Measurements from ENCODE around the gene ACTR2. TPM values are rescaled to one million over a fixed set of nuclear protein-coding genes. Genes with fewer than 3 reads are reported as not detected.
"Not testable (repeated sequence)": the region's sequence is repeated elsewhere in the genome, so short reads cannot be mapped to it uniquely, and the experiment has no call there.

ACTR2 gene
- total RNA-seq, 2 donors from 2014 or later = 254 to 256 TPM

DNA sequence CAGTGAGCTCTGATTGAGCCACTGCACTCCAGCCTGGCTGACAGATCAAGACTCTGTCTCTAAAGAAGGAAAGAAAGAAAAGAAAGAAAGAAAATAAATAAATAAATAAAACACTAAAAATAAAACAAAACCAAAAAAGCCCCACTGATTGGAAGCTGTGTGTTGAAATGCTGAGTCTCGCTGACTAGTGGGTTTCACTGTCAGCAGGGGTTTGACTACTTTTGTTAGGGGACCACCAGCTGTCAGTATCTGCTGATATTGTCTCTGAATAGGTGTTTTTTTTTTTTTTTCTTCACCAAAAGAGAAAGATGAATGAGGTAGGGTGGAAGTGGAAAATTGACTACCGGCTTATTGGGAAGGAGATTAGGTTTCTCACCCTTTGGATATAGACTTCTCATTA, 12.8 kb upstream of the ACTR2 start:
- no peak for DNase-seq
- Histone ChIP-seq H3K4me1 (ENCODE audit: control insufficient read depth, insufficient read depth, low read length) (no peaks in the 10 kb centered on the region), H3K9ac (ENCODE audit: extremely low read depth, low read length, poor library complexity, severe bottlenecking) (no peak overlapping the region), H3K4me3 (ENCODE audit: low read length) (no peak overlapping the region), H3K27ac (ENCODE audit: low read depth, low read length) (no peak overlapping the region), H3K36me3 (ENCODE audit: control insufficient read depth, insufficient read depth, low read length) (no peaks in the 10 kb centered on the region), H3K27me3 (ENCODE audit: control insufficient read depth, insufficient read depth, low read length, poor library complexity, severe bottlenecking) (no peaks in the 10 kb centered on the region), H3K9me3 (ENCODE audit: control insufficient read depth, low read length) (no peaks in the 10 kb centered on the region)
- H3K27me3 Mint-ChIP-seq (ENCODE audit: insufficient read depth) = peaks cover 1% of the 10 kb centered on the region
- TF ChIP-seq CTCF (conservative IDR thresholded peaks at IDR 0.05) = no peak
- 57 to 68% methylated on average over 1 to 2 of the region's 2 CpGs for WGBS, 2 experiments (ENCODE audit: insufficient coverage in 1 of 2, insufficient read length in 1 of 2)
- H3K4me3 Mint-ChIP-seq = no peak overlapping the region
- H3K36me3 Mint-ChIP-seq (ENCODE audit: low read depth) = no peaks in the 10 kb centered on the region
- H3K4me1 Mint-ChIP-seq = peaks cover 11% of the 10 kb centered on the region
- no peak overlapping the region for H3K27ac Mint-ChIP-seq
- H3K9me3 Mint-ChIP-seq = no peaks in the 10 kb centered on the region

DNA sequence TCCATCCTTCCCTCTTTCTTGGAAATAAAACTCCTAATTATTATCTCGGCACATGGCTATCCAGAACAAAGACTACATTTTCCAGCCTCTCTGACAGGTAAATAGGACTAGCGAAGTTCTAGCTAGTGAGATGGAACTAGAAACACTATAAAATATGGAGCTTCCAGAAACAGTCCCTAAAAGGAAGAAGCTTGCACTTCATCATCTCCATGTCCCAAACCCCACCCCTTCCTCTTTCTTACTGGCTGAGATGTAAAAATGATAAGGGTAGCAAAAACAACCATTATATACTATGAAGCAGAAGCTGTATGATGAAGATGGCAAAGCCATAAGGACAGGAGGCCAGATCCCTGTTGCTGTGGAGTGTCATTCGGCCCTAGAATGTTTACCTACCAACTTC, 11.7 kb upstream of the ACTR2 start:
- H3K27ac ChIP-seq (ENCODE audit: low read depth, low read length) = no peak overlapping the region
- H3K4me1 ChIP-seq (ENCODE audit: control insufficient read depth, insufficient read depth, low read length) = no peaks in the 10 kb centered on the region
- DNase-seq = no peak
- WGBS, 2 experiments (ENCODE audit: insufficient coverage in 1 of 2, insufficient read length in 1 of 2) = 90 to 96% methylated on average over 1 to 3 of the region's 3 CpGs
- H3K9me3 Mint-ChIP-seq = no peaks in the 10 kb centered on the region
- no peaks in the 10 kb centered on the region for H3K36me3 ChIP-seq (ENCODE audit: control insufficient read depth, insufficient read depth, low read length)
- no peak overlapping the region for H3K27ac Mint-ChIP-seq
- H3K9me3 ChIP-seq (ENCODE audit: control insufficient read depth, low read length) = no peaks in the 10 kb centered on the region
- H3K27me3 ChIP-seq (ENCODE audit: control insufficient read depth, insufficient read depth, low read length, poor library complexity, severe bottlenecking) = no peaks in the 10 kb centered on the region
- H3K36me3 Mint-ChIP-seq (ENCODE audit: low read depth) = no peaks in the 10 kb centered on the region
- no peak overlapping the region for H3K9ac ChIP-seq (ENCODE audit: extremely low read depth, low read length, poor library complexity, severe bottlenecking)
- no peak for TF ChIP-seq CTCF (conservative IDR thresholded peaks at IDR 0.05)
- peaks cover 11% of the 10 kb centered on the region for H3K4me1 Mint-ChIP-seq
- H3K4me3 ChIP-seq (ENCODE audit: low read length) = no peak overlapping the region
- no peaks in the 10 kb centered on the region for H3K27me3 Mint-ChIP-seq (ENCODE audit: insufficient read depth)
- no peak overlapping the region for H3K4me3 Mint-ChIP-seq

- no peaks in the 10 kb centered on the region for H3K4me1 ChIP-seq (ENCODE audit: control insufficient read depth, insufficient read depth, low read length)
- H3K4me3 Mint-ChIP-seq = no peak overlapping the region
- no peaks in the 10 kb centered on the region for H3K36me3 ChIP-seq (ENCODE audit: control insufficient read depth, insufficient read depth, low read length)
- H3K27ac Mint-ChIP-seq = no peak overlapping the region
- DNase-seq = no peak
- H3K4me1 Mint-ChIP-seq = peaks cover 3% of the 10 kb centered on the region
- H3K9me3 ChIP-seq (ENCODE audit: control insufficient read depth, low read length) = no peaks in the 10 kb centered on the region
- no peaks in the 10 kb centered on the region for H3K36me3 Mint-ChIP-seq (ENCODE audit: low read depth)
- TF ChIP-seq CTCF (conservative IDR thresholded peaks at IDR 0.05) = no peak
- peaks cover 3% of the 10 kb centered on the region for H3K27me3 Mint-ChIP-seq (ENCODE audit: insufficient read depth)
- 88 to 100% methylated on average over 2 to 3 of the region's 3 CpGs for WGBS, 2 experiments (ENCODE audit: insufficient coverage in 1 of 2, insufficient read length in 1 of 2)
- H3K9me3 Mint-ChIP-seq = no peaks in the 10 kb centered on the region
- no peak overlapping the region for H3K9ac ChIP-seq (ENCODE audit: extremely low read depth, low read length, poor library complexity, severe bottlenecking)
- H3K27ac ChIP-seq (ENCODE audit: low read depth, low read length) = no peak overlapping the region
- H3K27me3 ChIP-seq (ENCODE audit: control insufficient read depth, insufficient read depth, low read length, poor library complexity, severe bottlenecking) = no peaks in the 10 kb centered on the region
- no peak overlapping the region for H3K4me3 ChIP-seq (ENCODE audit: low read length)
Measured at GRCh38 chr2:65220432-65221131, 7.0 kb upstream of the ACTR2 start.

DNA sequence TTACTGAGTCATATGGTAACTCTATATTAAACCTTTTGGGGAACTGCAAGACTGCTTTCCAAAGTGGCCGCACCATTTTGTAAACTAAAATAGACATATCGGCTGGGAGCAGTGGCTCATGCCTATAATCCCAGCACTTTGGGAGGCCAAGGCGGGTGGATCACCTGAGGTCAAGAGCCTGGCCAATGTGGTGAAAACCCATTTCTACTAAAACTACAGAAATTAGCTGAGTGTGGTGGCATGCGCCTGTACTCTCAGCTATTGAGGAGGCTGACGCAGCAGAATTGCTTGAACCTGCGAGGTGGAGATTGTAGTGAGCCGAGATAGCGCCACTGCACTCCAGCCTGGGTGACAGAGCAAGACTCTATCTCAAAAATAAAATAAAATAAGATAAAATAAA, 6.4 kb upstream of the ACTR2 start:
- not testable (repeated sequence) for H3K36me3 Mint-ChIP-seq (ENCODE audit: low read depth); H3K4me3 ChIP-seq (ENCODE audit: low read length); H3K27ac ChIP-seq (ENCODE audit: low read depth, low read length); H3K36me3 ChIP-seq (ENCODE audit: control insufficient read depth, insufficient read depth, low read length); H3K9me3 ChIP-seq (ENCODE audit: control insufficient read depth, low read length); H3K27me3 Mint-ChIP-seq (ENCODE audit: insufficient read depth); H3K27me3 ChIP-seq (ENCODE audit: control insufficient read depth, insufficient read depth, low read length, poor library complexity, severe bottlenecking); H3K27ac Mint-ChIP-seq; H3K4me1 ChIP-seq (ENCODE audit: control insufficient read depth, insufficient read depth, low read length); H3K4me1 Mint-ChIP-seq; H3K9me3 Mint-ChIP-seq; H3K4me3 Mint-ChIP-seq; H3K9ac ChIP-seq (ENCODE audit: extremely low read depth, low read length, poor library complexity, severe bottlenecking); DNase-seq
- WGBS, 2 experiments (ENCODE audit: insufficient coverage in 1 of 2, insufficient read length in 1 of 2) = 97% methylated on average over 4 to 6 of the region's 8 CpGs
